C4-2B (cell line): Measurements from ENCODE around the gene THBS3.

Source experiments
- H3K27ac ChIP-seq: fragments of 450-650 bp; 2 replicates; pipeline ENCODE4 v1.5.1; 2017
- ZFX ChIP-seq: fragments of 450-650 bp; IDR thresholded peaks from 2 replicates; pipeline ENCODE4 v1.6.1; 2017
- TF ChIP-seq, protein P1 (sequence below): fragments of 450-650 bp; conservative IDR thresholded peaks from 2 replicates; pipeline ENCODE4 v1.5.1; 2017; ENCODE audit warnings: mild to moderate bottlenecking

THBS3 gene

GRCh38 chr1:155185783-155186066 is 22.0 kb downstream of the THBS3 start:
- H3K27ac ChIP-seq: no peak overlapping the region
- TF ChIP-seq ZFX: no peak
- TF ChIP-seq, protein P1, sequence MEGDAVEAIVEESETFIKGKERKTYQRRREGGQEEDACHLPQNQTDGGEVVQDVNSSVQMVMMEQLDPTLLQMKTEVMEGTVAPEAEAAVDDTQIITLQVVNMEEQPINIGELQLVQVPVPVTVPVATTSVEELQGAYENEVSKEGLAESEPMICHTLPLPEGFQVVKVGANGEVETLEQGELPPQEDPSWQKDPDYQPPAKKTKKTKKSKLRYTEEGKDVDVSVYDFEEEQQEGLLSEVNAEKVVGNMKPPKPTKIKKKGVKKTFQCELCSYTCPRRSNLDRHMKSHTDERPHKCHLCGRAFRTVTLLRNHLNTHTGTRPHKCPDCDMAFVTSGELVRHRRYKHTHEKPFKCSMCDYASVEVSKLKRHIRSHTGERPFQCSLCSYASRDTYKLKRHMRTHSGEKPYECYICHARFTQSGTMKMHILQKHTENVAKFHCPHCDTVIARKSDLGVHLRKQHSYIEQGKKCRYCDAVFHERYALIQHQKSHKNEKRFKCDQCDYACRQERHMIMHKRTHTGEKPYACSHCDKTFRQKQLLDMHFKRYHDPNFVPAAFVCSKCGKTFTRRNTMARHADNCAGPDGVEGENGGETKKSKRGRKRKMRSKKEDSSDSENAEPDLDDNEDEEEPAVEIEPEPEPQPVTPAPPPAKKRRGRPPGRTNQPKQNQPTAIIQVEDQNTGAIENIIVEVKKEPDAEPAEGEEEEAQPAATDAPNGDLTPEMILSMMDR: no peak

GRCh38 chr1:155184835-155185782 is 22.6 kb downstream of the THBS3 start:
- H3K27ac ChIP-seq: no peak overlapping the region

GRCh38 chr1:155184351-155184811 is 23.3 kb downstream of the THBS3 start:
- no peak overlapping the region for H3K27ac ChIP-seq

More at GRCh38 chr1:155184835-155185782, 22.6 kb downstream of the THBS3 start:
- TF ChIP-seq, protein P1: no peak
- TF ChIP-seq ZFX: no peak

GRCh38 chr1:155183775-155184221 is 23.9 kb downstream of the THBS3 start:
- H3K27ac ChIP-seq: no peak overlapping the region
- TF ChIP-seq ZFX: no peak
- TF ChIP-seq, protein P1: no peak

More at GRCh38 chr1:155184351-155184811, 23.3 kb downstream of the THBS3 start:
- no peak for TF ChIP-seq ZFX
- TF ChIP-seq, protein P1: no peak

DNA sequence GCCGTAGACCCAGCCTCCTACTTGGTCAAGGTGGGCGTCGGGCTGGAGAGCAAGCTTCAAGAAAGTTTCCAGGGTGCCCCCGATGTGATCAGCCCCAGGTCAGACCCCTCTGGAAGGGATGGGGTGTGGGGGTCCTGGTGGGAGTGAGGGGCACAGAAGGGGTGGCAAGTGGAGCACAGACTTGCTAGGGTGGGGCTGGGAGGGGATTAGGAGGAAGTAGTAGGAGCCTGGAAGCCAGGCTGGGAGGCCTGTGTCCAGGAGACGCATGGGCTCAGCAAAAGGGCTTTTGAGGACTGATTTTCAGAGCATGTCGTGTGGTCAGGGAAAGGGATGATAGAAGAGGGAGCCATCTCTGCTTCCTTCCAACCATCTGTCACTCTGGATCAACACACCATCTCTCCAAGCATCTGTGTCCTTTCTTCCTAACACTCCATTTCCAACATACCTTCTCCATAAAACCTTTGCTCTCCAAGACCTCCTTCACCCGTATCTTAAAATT is 25.6 kb downstream of the THBS3 start:
- H3K27ac ChIP-seq: no peak overlapping the region
- TF ChIP-seq ZFX: no peak
- TF ChIP-seq, protein P1: no peak

- no peak; the same call in 1 of the 2 replicates for TF ChIP-seq ZFX
- TF ChIP-seq, protein P1: no peak
- no peak overlapping the region for H3K27ac ChIP-seq
Observed at GRCh38 chr1:155181371-155182051, 26.2 kb downstream of the THBS3 start.
